H1 (cell line): Measurements from ENCODE around the gene AOPEP.

Experiments
- ASH2L ChIP-seq: fragments of 200-600, 300-600 bp; sonication (generic); IDR thresholded peaks from one replicate; pipeline ENCODE4 v1.7.1; 2017; ENCODE audit warnings: low read length
- BRCA1 ChIP-seq: IDR thresholded peaks from 2 replicates; pipeline ENCODE4 v1.6.1; 2012; ENCODE audit warnings: low read depth, low read length, improper control_type of control experiment
- CHD7 ChIP-seq: fragments of 300-600 bp; sonication (generic); IDR thresholded peaks from 2 replicates; pipeline ENCODE4 v1.7.1; 2012; ENCODE audit warnings: low read length, moderate library complexity, mild to moderate bottlenecking, inconsistent platforms; ENCODE audit not compliant: insufficient replicate concordance
- CTCF ChIP-seq, 3 experiments: IDR thresholded peaks; 1 replicate in 2 of 3; 2 replicates in 1 of 3; pipeline versions ENCODE4 v1.5.1 to v1.6.1; 2011; ENCODE audit warnings: low read length in 3 of 3, mild to moderate bottlenecking in 3 of 3, inconsistent platforms in 2 of 3, low read depth in 1 of 3, moderate library complexity in 1 of 3; ENCODE audit not compliant: insufficient read depth in 1 of 3; ENCODE audit errors: control extremely low read depth in 1 of 3
- PHF8 ChIP-seq: fragments of 200-600 bp; sonication (generic); conservative IDR thresholded peaks from 2 replicates; pipeline ENCODE4 v1.7.1; 2012; ENCODE audit warnings: low read depth, mild to moderate bottlenecking, inconsistent platforms, low read length, moderate library complexity

DNA sequence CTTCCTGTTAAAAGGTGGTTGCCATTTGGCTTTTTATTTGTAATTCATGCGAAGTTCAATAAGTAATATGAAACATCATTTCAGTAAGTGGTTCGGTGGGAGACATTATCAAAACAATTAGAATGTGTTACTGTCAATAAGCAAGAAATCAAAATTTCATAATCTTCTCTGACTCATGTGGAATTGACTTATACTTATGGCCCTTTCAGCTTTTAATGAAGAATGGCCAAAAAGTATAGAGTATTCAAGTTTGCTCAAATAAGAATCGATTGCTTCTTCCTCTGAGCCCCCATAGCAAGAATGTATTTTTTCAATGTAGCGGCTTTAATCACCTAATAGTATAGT is 174.5 kb downstream of the AOPEP start:
- no peak for TF ChIP-seq CTCF (IDR thresholded peaks at IDR 0.05; ENCODE audit: control extremely low read depth in 1 of 3, insufficient read depth in 1 of 3, low read depth in 1 of 3, low read length in 3 of 3)
- TF ChIP-seq BRCA1: no peak
- TF ChIP-seq PHF8: no peak
- TF ChIP-seq CHD7: no peak
- TF ChIP-seq ASH2L: no peak
